Psoas muscle (tissue), 8 donors: Measurements from ENCODE around the gene ADISSP. TPM values are rescaled to one million over a fixed set of nuclear protein-coding genes. Genes with fewer than 3 reads are reported as not detected.

ENCODE experiments used
- ATAC-seq, 4 donors: fragments of 200-7000 bp; cut with Tn5 transposase; one replicate each; pipeline ENCODE4 v1.9.1; 2020; ENCODE audit warnings: moderate library complexity in 3 of 4, mild to moderate bottlenecking in 2 of 4
- DNase-seq, 2 donors: peaks; one replicate each; pipeline ENCODE4 v3.0.0-alpha.2; 2020
- H3K27ac ChIP-seq: fragments of 200-600 bp; one replicate; pipeline ENCODE4 v1.8.0; 2022
- H3K27me3 ChIP-seq, 3 donors: fragments of 200-600 bp in 1 of 3; one replicate each; pipeline versions ENCODE4 v1.6.1 to v1.8.0; 2013 to 2022; ENCODE audit warnings: low read length in 2 of 3, mild to moderate bottlenecking in 2 of 3, moderate library complexity in 1 of 3; ENCODE audit not compliant: insufficient read depth in 3 of 3
- H3K36me3 ChIP-seq, 2 donors: fragments of 200-600 bp in 1 of 2; one replicate each; pipeline versions ENCODE4 v1.6.1 to v1.8.0; 2013 to 2022; ENCODE audit warnings: low read depth in 1 of 2, mild to moderate bottlenecking in 1 of 2, moderate library complexity in 1 of 2; ENCODE audit not compliant: insufficient read depth in 1 of 2
- H3K4me1 ChIP-seq: fragments of 200-600 bp; one replicate; pipeline ENCODE4 v1.8.0; 2022
- H3K4me3 ChIP-seq: fragments of 200-600 bp; one replicate; pipeline ENCODE4 v1.8.0; 2022; ENCODE audit warnings: mild to moderate bottlenecking
- H3K9me3 ChIP-seq: fragments of 200-600 bp; one replicate; pipeline ENCODE4 v1.8.0; 2022
- CTCF ChIP-seq: fragments of 200-600 bp; IDR thresholded peaks from one replicate; pipeline ENCODE4 v1.8.0; 2022; ENCODE audit warnings: antibody characterized with exemption
- WGBS, 3 donors: extraction: QIAGEN DNeasy Blood & Tissue Kit; methylation state at CpG; one replicate each; pipeline versions ENCODE4 v1.1.6 to v1.1.7; 2013; 5-methylcytosine and 5-hydroxymethylcytosine counted together
- intact Hi-C, 2 donors: fragments of 100-400 bp; cut with DNase I; formaldehyde crosslinking; loops; one replicate each; pipeline versions ENCODE4 v1.11.0 to v1.14.2; 2022
- polyA plus RNA-seq, 3 donors: library from polyadenylated mRNA; stranded (reverse); fragments of 200-250 nt; gene quantifications; one replicate each; pipeline ENCODE4 v1.2.3, GENCODE V29; 2013
- total RNA-seq, 4 donors: library from RNA; stranded (reverse); fragmentation: NEBNext Ultra II Directional in 2 of 4; extraction: Animal tissue kit (Norgen Biotek cat#: 25700) in 2 of 4; gene quantifications; one replicate each; pipeline versions ENCODE4 v1.2.1 to v1.2.4, GENCODE V29; 2021 to 2023
- donor health status: healthy with polysubstance abuse.
- donor health status: DM: no; HTN: no; CAD: no; lungs with moderate emphysema.
- donor health status: Bipolar disorder and iron deficiency.
- donor health status: healthy.
- donor health status: DM: yes; HTN: yes; CAD: no.
- donor health status: DM: no; HTN: no; CAD: no.
- donor health status: DM: no; HTN: no; CAD: no.
- donor health status: DM: yes; HTN: yes; CAD: no.

The ADISSP gene
- total and polyA plus RNA-seq, 7 donors: 10.7 to 24.7 (median 14.4) TPM

- Histone ChIP-seq H3K27me3 (peaks cover 0 to 20% (median 4%) of the 10 kb centered on the region in 3 donors), H3K4me1 (no peaks in the 10 kb centered on the region), H3K9me3 (no peaks in the 10 kb centered on the region), H3K4me3 (peak overlapping the region; percentile 64), H3K36me3 (no peaks in the 10 kb centered on the region), H3K27ac (peak overlapping the region; percentile 30)
- DNase-seq (peak in 1 of 2 donors; percentile 63), ATAC-seq (peak in 3 of 4 donors; percentile 37 to 63 (median 48))
- intact Hi-C loops: no loop called here
- no peak for TF ChIP-seq CTCF
- whole genome bisulfite sequencing, 3 donors: 56 to 64% (median 57%) methylated on average over 12 of the region's 12 CpGs
Measured at GRCh38 chr20:3734111-3734843, 33.3 kb downstream of the ADISSP start.

DNA sequence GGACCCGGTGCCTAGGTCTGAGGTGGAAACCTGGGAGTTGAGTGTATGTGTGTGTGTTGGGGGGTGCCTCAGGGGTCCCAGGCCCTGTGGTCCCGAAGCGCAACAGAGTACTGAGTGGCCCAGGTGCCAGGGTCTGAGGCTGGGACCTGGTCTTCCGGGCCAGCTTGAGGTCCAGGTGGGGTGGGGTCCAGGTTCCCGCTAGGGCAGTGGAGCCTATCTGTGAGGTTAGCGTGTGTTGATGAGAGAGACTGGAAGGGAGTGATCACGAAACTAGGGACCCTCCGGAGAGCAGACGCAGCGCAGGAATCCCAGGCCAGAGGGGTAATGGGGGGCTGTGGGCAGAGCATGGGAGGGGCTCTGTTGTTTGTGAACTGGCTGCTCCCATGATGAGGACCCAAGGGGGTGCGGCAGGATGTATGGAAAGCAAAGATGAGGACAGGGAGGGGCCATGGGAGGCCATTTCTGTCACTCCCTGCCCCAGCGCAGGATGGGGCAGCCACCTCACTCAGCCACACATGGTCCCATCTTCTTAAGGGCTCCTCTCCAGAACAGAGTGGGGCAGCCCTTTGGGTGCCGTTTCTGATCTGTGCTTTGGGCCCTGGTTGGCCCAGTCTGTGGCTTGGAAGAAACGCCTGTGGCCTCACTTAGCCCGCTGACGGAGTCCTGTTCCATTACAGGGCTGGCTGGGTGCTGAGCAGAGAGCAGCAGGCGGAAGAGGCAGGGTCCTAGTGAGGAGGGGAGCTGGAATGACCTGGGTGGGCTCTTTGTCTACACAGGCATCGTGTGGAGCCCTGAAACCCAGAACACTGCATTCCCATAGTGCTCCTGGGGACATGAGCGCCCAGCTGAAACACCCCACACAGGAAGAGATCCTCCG, 34.2 kb downstream of the ADISSP start:
- DNase-seq (peak in 1 of 2 donors; percentile 55), ATAC-seq (peak in 1 of 4 donors; percentile 25)

DNA sequence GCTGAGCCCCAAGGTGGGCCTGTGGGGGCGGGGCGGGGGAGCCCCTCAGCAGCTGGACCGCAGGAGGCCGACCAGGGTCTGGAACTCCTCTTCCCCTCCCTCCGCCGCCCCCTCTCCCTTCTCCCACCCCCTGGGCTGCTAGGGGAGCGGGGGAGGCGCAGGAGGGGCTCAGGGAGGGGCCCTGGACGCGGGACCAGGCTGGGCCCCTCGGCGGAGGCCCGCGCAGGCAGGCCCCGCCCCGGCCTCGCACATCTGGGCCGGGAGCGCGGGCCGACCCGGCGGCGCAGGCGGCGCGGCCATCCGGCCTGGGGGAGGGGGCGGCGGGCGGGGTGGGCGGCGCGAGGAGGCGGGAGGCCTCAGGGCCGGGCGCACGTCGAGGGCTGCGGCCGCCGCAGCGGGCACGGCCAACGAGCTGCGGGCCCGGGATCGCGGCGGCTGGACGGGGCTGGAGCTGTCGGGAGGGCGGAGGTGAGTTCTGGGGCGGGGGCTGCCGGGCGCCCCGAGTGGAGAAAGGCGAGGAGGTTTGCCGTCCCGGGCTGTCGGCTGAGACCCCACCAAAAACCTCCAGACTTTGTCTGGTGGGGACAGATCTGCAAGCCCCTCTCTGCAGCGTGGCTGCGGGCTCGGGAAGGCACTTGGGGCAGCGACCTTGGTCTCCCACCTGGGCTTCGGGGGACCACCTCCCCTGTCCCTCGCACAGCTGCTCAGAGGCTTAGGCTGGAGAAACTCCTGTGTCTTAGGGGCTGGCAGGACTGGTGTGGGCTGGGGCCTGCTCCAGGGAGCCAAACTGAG, 35.0 kb downstream of the ADISSP start, which contains the start of gene HSPA12B:
HSPA12B (plus strand) TSS at position 359 of the 792 bp plus-strand sequence. CDS start 5,990 bp downstream, outside the sequence.
- WGBS, 3 donors: 7 to 11% (median 9%) methylated on average over 41 to 67 of the region's 67 CpGs
- H3K27me3 ChIP-seq: peaks cover 0 to 32% (median 4%) of the 10 kb centered on the region in 3 donors
- H3K36me3 ChIP-seq: no peaks in the 10 kb centered on the region
- ATAC-seq: peak in 1 of 4 donors; percentile 26
- H3K27ac ChIP-seq: peak within 1 kb of the TSS; percentile 67
- DNase-seq: peak in 1 of 2 donors; percentile 51
- intact Hi-C loops: no loop called here
- TF ChIP-seq CTCF: no peak
- no peaks in the 10 kb centered on the region for H3K9me3 ChIP-seq
- H3K4me1 ChIP-seq: no peaks in the 10 kb centered on the region
- peak within 1 kb of the TSS; percentile 64 for H3K4me3 ChIP-seq

More for the DNA sequence above, 34.2 kb downstream of the ADISSP start:
- no peaks in the 10 kb centered on the region for H3K4me1 ChIP-seq
- peak overlapping the region; percentile 64 for H3K4me3 ChIP-seq
- H3K27me3 ChIP-seq: peaks cover 0 to 28% (median 4%) of the 10 kb centered on the region in 3 donors
- no peak for TF ChIP-seq CTCF
- 68 to 74% (median 73%) methylated on average over 20 of the region's 20 CpGs for WGBS, 3 donors
- no peaks in the 10 kb centered on the region for H3K36me3 ChIP-seq
- no peaks in the 10 kb centered on the region for H3K9me3 ChIP-seq
- peak overlapping the region; percentile 30 for H3K27ac ChIP-seq
- intact Hi-C loops: no loop called here

DNA sequence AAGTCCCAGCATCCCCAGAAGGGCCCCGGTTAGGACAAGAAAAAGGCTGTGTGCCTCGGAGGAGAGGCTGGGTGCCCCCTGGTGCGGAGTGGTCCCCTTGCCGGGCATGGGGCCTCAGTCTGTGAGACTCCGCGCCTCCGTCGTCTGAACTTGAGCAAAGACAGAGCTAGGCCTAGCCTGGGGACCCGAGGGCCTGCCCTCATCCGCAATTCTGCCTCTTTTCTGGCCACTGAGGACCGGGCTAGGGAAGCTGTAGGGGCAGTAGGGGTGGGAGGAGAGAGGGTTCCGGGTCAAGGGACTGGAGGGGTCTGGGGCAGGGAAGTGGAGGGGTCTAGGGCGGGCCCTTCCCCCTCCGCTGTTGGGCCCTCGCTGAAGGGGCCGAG, 35.6 kb downstream of the ADISSP start:
- Histone ChIP-seq H3K9me3 (no peaks in the 10 kb centered on the region), H3K4me1 (no peaks in the 10 kb centered on the region), H3K4me3 (peak overlapping the region; percentile 34), H3K27ac (peak overlapping the region; percentile 67), H3K27me3 (peaks cover 0 to 35% (median 4%) of the 10 kb centered on the region in 3 donors), H3K36me3 (no peaks in the 10 kb centered on the region)
- no peak for TF ChIP-seq CTCF
- ATAC-seq (no peak), DNase-seq (peak in 1 of 2 donors; percentile 48)
- intact Hi-C loops: no loop called here
- WGBS, 3 donors: 66 to 70% (median 67%) methylated on average over 15 to 16 of the region's 16 CpGs
